ENCODE data around the gene ANKS3.

The ANKS3 gene

DNA sequence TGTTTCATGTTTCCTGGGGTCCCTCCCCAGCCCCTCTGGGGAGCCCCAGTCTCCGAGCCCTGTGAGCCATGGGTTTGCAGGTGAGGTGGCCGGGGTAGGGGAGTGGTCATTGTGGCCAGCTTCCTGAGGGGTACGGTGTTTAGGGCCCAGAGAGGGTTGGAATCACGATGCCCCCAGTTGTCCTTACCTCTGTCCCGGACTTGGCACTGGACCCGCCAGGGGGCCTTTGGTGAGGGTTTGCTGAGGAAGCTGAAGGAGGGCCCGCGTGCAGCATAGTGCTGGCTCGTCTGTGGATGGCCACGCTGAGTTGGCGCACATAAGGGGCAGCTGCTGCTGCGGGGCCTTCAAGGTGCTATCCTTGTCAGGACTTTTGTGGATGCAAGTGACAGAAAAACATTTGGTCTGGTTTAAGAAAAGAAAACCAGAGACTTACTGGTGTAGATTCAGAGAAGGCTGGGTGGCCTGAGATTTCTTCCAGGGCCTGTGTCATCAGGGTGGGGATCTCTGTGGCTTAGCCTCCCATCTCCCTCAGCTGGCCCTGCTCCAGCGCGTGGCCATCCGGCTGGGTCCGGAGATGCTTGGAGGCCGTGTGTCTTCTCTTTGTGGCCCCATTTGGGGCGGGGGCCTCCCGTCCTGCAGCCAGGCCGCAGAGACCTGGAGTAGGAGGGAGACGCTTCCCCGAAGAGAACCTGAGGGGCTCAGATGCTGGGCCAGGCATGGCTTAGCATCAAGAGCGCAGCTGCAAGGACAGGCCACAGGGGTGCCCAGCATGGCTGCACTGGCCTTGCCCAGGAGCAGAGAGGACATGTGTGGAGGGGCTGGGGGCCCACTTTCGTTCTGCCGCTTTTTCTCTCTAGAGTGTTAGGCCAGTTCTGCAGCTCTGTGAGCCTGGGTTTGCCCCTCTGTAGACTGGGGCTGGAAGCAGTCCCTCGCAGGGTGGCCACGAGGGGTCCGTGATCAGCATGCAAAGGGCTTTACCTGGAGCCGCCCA is 74.4 kb downstream of the ANKS3 start:
- Histone ChIP-seq H3K4me3 (ENCODE audit: low read depth, low read length) (no peak overlapping the region), H3K9me3 (ENCODE audit: severe bottlenecking) (no peaks in the 10 kb centered on the region), H3K27ac (no peak overlapping the region), H3K36me3 (peaks cover 36% of the 10 kb centered on the region), H3K27me3 (ENCODE audit: insufficient read depth, low read depth, severe bottlenecking) (no peaks in the 10 kb centered on the region)
- DNase-seq = no peak
- TF ChIP-seq, protein P1, sequence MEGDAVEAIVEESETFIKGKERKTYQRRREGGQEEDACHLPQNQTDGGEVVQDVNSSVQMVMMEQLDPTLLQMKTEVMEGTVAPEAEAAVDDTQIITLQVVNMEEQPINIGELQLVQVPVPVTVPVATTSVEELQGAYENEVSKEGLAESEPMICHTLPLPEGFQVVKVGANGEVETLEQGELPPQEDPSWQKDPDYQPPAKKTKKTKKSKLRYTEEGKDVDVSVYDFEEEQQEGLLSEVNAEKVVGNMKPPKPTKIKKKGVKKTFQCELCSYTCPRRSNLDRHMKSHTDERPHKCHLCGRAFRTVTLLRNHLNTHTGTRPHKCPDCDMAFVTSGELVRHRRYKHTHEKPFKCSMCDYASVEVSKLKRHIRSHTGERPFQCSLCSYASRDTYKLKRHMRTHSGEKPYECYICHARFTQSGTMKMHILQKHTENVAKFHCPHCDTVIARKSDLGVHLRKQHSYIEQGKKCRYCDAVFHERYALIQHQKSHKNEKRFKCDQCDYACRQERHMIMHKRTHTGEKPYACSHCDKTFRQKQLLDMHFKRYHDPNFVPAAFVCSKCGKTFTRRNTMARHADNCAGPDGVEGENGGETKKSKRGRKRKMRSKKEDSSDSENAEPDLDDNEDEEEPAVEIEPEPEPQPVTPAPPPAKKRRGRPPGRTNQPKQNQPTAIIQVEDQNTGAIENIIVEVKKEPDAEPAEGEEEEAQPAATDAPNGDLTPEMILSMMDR (IDR thresholded peaks at IDR 0.05; ENCODE audit: low read depth, low read length) = no peak

DNA sequence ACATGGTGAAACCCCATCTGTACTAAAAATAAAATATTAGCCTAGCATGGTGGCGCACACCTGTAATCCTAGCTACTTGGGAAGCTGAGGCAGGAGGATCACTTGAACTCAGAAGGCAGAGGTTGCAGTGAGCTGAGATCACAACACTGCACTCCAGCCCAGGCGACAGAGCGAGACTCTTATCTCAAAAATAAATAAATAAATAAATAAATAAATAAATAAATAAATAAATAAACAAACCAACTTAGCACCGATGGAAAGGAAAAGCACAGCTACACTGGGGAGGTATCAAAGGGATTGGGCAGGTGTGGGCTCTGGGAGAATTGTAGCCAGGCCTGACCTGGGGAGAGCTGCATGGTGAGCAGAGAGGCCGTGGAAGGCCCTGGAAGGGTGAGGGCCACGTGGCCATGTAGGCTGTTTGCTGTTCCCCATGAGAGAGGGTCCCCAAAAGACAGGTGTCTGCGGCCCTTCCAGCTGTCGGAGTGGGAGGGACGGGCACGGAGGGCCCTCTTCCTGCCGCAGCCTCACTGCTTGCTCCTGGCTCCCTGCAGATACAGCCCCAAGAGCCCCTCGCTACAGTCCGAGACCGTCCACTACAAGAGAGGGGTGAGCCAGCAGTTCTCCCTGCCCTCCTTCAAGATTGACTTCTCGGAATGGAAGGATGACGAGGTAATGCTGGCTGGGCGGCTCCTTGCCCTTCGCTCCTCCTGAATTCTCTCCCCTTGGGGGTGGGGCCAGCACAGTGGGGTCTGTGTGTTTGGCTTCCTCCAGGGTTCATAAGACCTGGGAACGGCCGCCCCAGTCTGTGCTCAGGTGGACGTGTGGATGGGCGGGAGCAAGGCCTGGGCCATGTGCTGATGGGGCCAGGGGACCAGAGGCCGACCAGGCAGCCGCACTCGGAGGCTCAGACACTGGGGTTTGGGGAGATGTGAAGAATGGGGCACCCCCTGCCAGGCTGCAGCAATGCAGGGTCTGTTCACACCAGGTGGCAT is 77.1 kb downstream of the ANKS3 start:
- H3K36me3 ChIP-seq = peaks cover 55% of the 10 kb centered on the region
- H3K27me3 ChIP-seq (ENCODE audit: insufficient read depth, low read depth, severe bottlenecking) = no peaks in the 10 kb centered on the region
- no peak for DNase-seq
- TF ChIP-seq, protein P1 (IDR thresholded peaks at IDR 0.05; ENCODE audit: low read depth, low read length) = no peak
- no peaks in the 10 kb centered on the region for H3K9me3 ChIP-seq (ENCODE audit: severe bottlenecking)
- H3K4me3 ChIP-seq (ENCODE audit: low read depth, low read length) = no peak overlapping the region
- no peak overlapping the region for H3K27ac ChIP-seq

DNA sequence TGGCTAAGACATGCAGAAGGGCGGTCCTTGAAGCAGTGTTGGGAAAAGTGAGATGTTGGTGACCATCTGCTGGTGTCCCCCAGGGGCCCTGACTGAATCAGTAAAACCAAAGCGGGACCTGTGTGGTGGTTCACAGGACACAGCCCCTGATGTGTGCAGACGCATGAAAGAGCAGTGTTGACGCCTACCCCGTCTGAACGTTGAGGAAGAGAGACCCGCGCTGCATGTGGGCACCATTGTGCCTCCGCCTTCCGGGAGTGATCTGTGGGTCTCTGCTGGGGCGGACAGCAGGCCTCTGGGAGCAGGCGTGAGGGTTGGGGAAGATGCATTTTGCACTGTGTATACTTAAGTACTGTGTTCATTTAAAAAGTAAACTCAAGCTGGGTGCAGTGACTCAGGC is 77.8 kb downstream of the ANKS3 start:
- TF ChIP-seq, protein P1 (IDR thresholded peaks at IDR 0.05; ENCODE audit: low read depth, low read length) = no peak
- Histone ChIP-seq H3K27ac (no peak overlapping the region), H3K27me3 (ENCODE audit: insufficient read depth, low read depth, severe bottlenecking) (no peaks in the 10 kb centered on the region), H3K4me3 (ENCODE audit: low read depth, low read length) (no peak overlapping the region), H3K9me3 (ENCODE audit: severe bottlenecking) (no peaks in the 10 kb centered on the region), H3K36me3 (peaks cover 60% of the 10 kb centered on the region)
- DNase-seq = no peak

DNA sequence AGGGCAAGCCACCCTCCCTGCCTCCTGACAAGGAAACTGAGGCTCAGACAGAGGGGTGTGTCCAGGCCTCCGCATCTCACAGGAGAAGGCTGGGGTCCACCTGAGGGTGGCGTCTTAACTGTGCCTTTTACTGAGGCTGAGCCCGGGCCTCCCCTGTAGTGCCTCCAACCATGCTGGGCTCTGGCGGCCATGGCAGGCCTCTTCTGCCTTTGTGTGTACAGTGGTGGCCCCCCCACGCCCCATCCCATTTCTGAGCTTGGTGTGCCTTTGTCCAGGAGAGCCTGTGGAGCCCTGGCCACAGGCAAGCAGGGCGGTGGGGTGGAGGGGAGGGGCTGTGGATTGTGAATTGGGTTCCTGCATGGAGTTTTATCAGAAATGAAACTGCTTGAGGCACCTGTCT is 78.3 kb downstream of the ANKS3 start:
- Histone ChIP-seq H3K4me3 (ENCODE audit: low read depth, low read length) (no peak overlapping the region), H3K36me3 (peaks cover 64% of the 10 kb centered on the region), H3K9me3 (ENCODE audit: severe bottlenecking) (no peaks in the 10 kb centered on the region), H3K27ac (no peak overlapping the region), H3K27me3 (ENCODE audit: insufficient read depth, low read depth, severe bottlenecking) (no peaks in the 10 kb centered on the region)
- TF ChIP-seq, protein P1 (IDR thresholded peaks at IDR 0.05; ENCODE audit: low read depth, low read length) = no peak
- no peak for DNase-seq

DNA sequence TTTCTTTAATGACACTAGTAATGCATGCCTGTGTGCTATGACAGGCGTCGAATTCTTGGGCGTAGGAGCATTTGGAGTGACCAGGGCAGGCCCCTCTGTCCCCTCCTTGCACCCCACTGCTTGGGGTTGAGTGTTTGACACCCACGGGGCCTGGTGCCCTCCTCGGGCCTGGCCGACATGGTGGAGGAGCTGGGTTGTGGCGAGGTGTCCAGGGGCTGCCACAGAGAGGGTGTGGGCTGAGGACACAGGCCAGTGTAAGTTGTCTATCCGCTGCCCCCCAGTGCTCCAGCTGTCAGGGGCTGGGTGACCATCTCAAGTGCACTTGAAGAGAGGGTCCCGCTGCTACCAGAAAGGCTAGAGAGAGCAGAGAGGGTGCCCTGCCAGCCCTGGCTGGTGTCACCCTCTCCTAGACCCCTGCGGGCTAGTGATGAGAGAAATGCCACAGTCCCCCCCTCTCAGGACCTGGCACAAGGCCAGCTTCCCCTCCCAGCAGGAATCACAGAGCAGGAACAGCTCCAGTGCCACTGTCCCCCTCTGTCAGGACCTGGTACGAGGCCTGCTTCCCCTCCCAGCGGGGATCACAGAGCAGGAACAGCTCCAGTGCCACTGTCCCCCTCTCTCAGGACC is 79.0 kb downstream of the ANKS3 start:
- no peak for DNase-seq
- peaks cover 69% of the 10 kb centered on the region for H3K36me3 ChIP-seq
- TF ChIP-seq, protein P1 (IDR thresholded peaks at IDR 0.05; ENCODE audit: low read depth, low read length) = no peak
- no peaks in the 10 kb centered on the region for H3K27me3 ChIP-seq (ENCODE audit: insufficient read depth, low read depth, severe bottlenecking)
- H3K27ac ChIP-seq = no peak overlapping the region
- H3K4me3 ChIP-seq (ENCODE audit: low read depth, low read length) = no peak overlapping the region
- no peaks in the 10 kb centered on the region for H3K9me3 ChIP-seq (ENCODE audit: severe bottlenecking)

All from WERI-Rb-1 (cell line).